K562 (cell line): ENCODE measurements around the gene SPRN. TPM values are rescaled to one million over a fixed set of nuclear protein-coding genes. Genes with fewer than 3 reads are reported as not detected.

Experiments used
- MAFK ChIP-seq: IDR thresholded peaks from 2 replicates; pipeline ENCODE4 v1.6.1; 2011; ENCODE audit warnings: low read length, improper control_type of control experiment
- MEF2A ChIP-seq: IDR thresholded peaks from 2 replicates; pipeline ENCODE4 v1.6.1; 2011; ENCODE audit warnings: low read depth, mild to moderate bottlenecking, low read length, moderate library complexity; ENCODE audit not compliant: control insufficient read depth
- NFRKB ChIP-seq: fragments of 450-650 bp; IDR thresholded peaks from 2 replicates; pipeline ENCODE4 v1.6.1; 2016; ENCODE audit warnings: low read depth
- NR2C2 ChIP-seq, 2 experiments: fragments of 200-800 bp in 1 of 2; sonication (Bioruptor generic) in 1 of 2; sonication (generic) in 1 of 2; formaldehyde crosslinking in 1 of 2; IDR thresholded peaks; 2 replicates each; pipeline versions ENCODE4 v1.6.1 to v1.8.0; 2016 to 2022; ENCODE audit warnings: mild to moderate bottlenecking in 1 of 2, missing compliant biosample characterization in 1 of 2, missing genetic modification characterization in 1 of 2, missing genetic modification reagents in 1 of 2
- POLR2G ChIP-seq: fragments of 200-400 bp; formaldehyde crosslinking; IDR thresholded peaks from 2 replicates; pipeline ENCODE4 v1.6.1; 2017; ENCODE audit warnings: low read depth, mild to moderate bottlenecking, antibody characterized with exemption, low read length, moderate library complexity
- PPARD ChIP-seq: fragments of 250-450 bp; sonication (Bioruptor Pico); IDR thresholded peaks from 2 replicates; pipeline ENCODE4 v1.8.0; 2022; ENCODE audit warnings: inconsistent platforms, mild to moderate bottlenecking, moderate library complexity
- TAF1 ChIP-seq: IDR thresholded peaks from 2 replicates; pipeline ENCODE4 v1.6.1; 2011; ENCODE audit warnings: mild to moderate bottlenecking, low read length, moderate library complexity; ENCODE audit not compliant: insufficient read depth, control insufficient read depth, severe bottlenecking; ENCODE audit errors: extremely low read depth
- ZC3H4 ChIP-seq: sonication (generic); formaldehyde crosslinking; IDR thresholded peaks from 2 replicates; pipeline ENCODE4 v1.9.0; 2021; ENCODE audit warnings: missing genetic modification reagents, borderline replicate concordance
- ZNF23 ChIP-seq: fragments of 250-450 bp; sonication (Bioruptor Pico); IDR thresholded peaks from 2 replicates; pipeline ENCODE4 v1.4.0; 2020; ENCODE audit warnings: mild to moderate bottlenecking
- ZNF316 ChIP-seq: fragments of 450-650 bp; IDR thresholded peaks from 2 replicates; pipeline ENCODE4 v1.6.1; 2016
- ZNF639 ChIP-seq, 2 experiments: fragments of 200-800 bp in 1 of 2; sonication (Bioruptor generic) in 1 of 2; sonication (generic) in 1 of 2; formaldehyde crosslinking in 1 of 2; IDR thresholded peaks in 1 of 2; conservative IDR thresholded peaks in 1 of 2; 2 replicates each; pipeline versions ENCODE4 v1.5.0 to v1.6.1; 2016 to 2020; ENCODE audit warnings: missing compliant biosample characterization in 1 of 2, missing genetic modification characterization in 1 of 2, missing genetic modification reagents in 1 of 2
- polyA plus RNA-seq, 8 experiments: library from polyadenylated mRNA; depleted of rRNA in 4 of 8; stranded (reverse) in 5 of 8; unstranded in 3 of 8; fragments of >200 nt; fragmentation: Nextera tagmentation in 2 of 8; fragmentation: Illumina TruSeq in 1 of 8; extraction: Ambion mirVana in 2 of 8; extraction: Trizol in 1 of 8; gene quantifications; 2 replicates each; pipeline versions ENCODE4 v1.2.1 to v1.2.3, GENCODE V29; 2011 to 2014; ENCODE audit warnings: inconsistent platforms in 1 of 8, missing spikeins in 1 of 8
- total RNA-seq, 7 experiments: library from RNA; depleted of rRNA in 6 of 7; stranded (reverse); fragments of >200 nt in 6 of 7; fragmentation: Illumina TruSeq in 2 of 7; extraction: Trizol in 2 of 7; gene quantifications; 2 replicates each; pipeline versions ENCODE4 v1.2.1 to v1.2.3, GENCODE V29; 2011 to 2021; ENCODE audit warnings: low replicate concordance in 1 of 7

SPRN gene
- total and polyA plus RNA-seq, 9 of the 15 experiments (the other 6 are each of a cell fraction or from before 2014, with no cell fraction given) = 0.04 TPM; not detected in 8

- TF ChIP-seq ZNF23 (no peak), PPARD (no peak), NR2C2 (CRISPR knock-in tag; IDR thresholded peaks at IDR 0.05) (no peak), NR2C2 (tag; IDR thresholded peaks at IDR 0.05) (no peak), POLR2G (peak; percentile 72), ZNF316 (peak; percentile 33; the same call in 1 of the 2 replicates), NFRKB (0 out of 2 replicates have a peak, but pooled peaks have one; percentile 10), MAFK (no peak), TAF1 (peak; percentile 23), ZC3H4 (0 out of 2 replicates have a peak, but pooled peaks have one; percentile 44), ZNF639 (CRISPR knock-in tag; conservative IDR thresholded peaks at IDR 0.05 in 1 of 2, IDR thresholded peaks at IDR 0.05 in 1 of 2) (no peak), MEF2A (no peak)
- TF ChIP-seq, all 486 proteins: peak for 18
These were observed 35.2 kb downstream of the SPRN start (continued) for GRCh38 chr10:133388973-133389818.
